DMS114 treated with DMSO at 0.1 percent for 48 hours (cell line): ENCODE data around the gene MGAT1.

Source experiments
- DNase-seq: peaks from one replicate; lab custom pipeline; 2025; ENCODE audit not compliant: unreplicated experiment; lab: John Stamatoyannopoulos, UW

The MGAT1 gene

GRCh38 chr5:180824630-180825476 is 22.2 kb upstream of the MGAT1 start:
- DNase-seq, result no peak

GRCh38 chr5:180823940-180824629 is 21.5 kb upstream of the MGAT1 start:
- no peak for DNase-seq

- DNase-seq, result no peak
These were observed 20.7 kb upstream of the MGAT1 start for GRCh38 chr5:180823346-180823745.

GRCh38 chr5:180821538-180821937 is 18.9 kb upstream of the MGAT1 start:
- DNase-seq, result no peak

- no peak for DNase-seq
These were observed 18.2 kb upstream of the MGAT1 start for GRCh38 chr5:180820788-180821321.

- DNase-seq, result no peak
These were observed 16.2 kb upstream of the MGAT1 start for GRCh38 chr5:180818677-180819341.

GRCh38 chr5:180817893-180818674 is 15.5 kb upstream of the MGAT1 start:
- DNase-seq, result no peak

- DNase-seq, result no peak
These were observed 14.3 kb upstream of the MGAT1 start for GRCh38 chr5:180816608-180817534.

GRCh38 chr5:180815293-180815917 is 12.8 kb upstream of the MGAT1 start:
- no peak for DNase-seq

- DNase-seq, result no peak
These were observed 10.8 kb upstream of the MGAT1 start for GRCh38 chr5:180813420-180813819.

GRCh38 chr5:180811623-180812124 is 9.1 kb upstream of the MGAT1 start:
- DNase-seq, result no peak

- DNase-seq, result peak; percentile 47
These were observed 8.5 kb upstream of the MGAT1 start for GRCh38 chr5:180810959-180811622.

GRCh38 chr5:180810210-180810958 is 7.8 kb upstream of the MGAT1 start:
- DNase-seq, result peak; percentile 91

- DNase-seq, result peak; percentile 80
These were observed 7.0 kb upstream of the MGAT1 start for GRCh38 chr5:180809403-180810209.

- no peak for DNase-seq
These were observed 5.9 kb upstream of the MGAT1 start for GRCh38 chr5:180808461-180809000.

- DNase-seq, result no peak
These were observed 5.2 kb upstream of the MGAT1 start for GRCh38 chr5:180807654-180808414.
